GM23338 (cell line): Measurements from ENCODE around the gene SELENOV. TPM values are rescaled to one million over a fixed set of nuclear protein-coding genes. Genes with fewer than 3 reads are reported as not detected.
A peak's percentile ranks its signal among the peaks of the same experiment; 100 is the strongest.

ENCODE experiments used
- ATAC-seq: fragments of 200-7000 bp; cut with Tn5 transposase; 3 replicates; pipeline ENCODE4 v1.9.1; 2020
- DNase-seq: peaks from one replicate; pipeline ENCODE4 v3.0.0-alpha.2; 2015; ENCODE audit warnings: low spot score
- H2AFZ ChIP-seq: fragments of 200-600 bp; sonication (generic); 2 replicates; pipeline ENCODE4 v1.8.0; 2016; ENCODE audit warnings: antibody characterized with exemption, mild to moderate bottlenecking, moderate library complexity
- H3F3A ChIP-seq: fragments of 200-600 bp; sonication (generic); replicated peaks from 2 replicates; pipeline ENCODE4 v1.8.0; 2017; ENCODE audit warnings: antibody characterized with exemption, mixed run types, low read depth
- H3K27ac ChIP-seq: fragments of 200-600 bp; sonication (generic); 2 replicates; pipeline ENCODE4 v1.6.1; 2016; ENCODE audit warnings: low read depth
- H3K27me3 ChIP-seq: fragments of 200-600 bp; sonication (generic); 2 replicates; pipeline ENCODE4 v1.8.0; 2016; ENCODE audit warnings: mild to moderate bottlenecking, mixed run types, moderate library complexity; ENCODE audit not compliant: insufficient read depth
- H3K36me3 ChIP-seq: fragments of 200-600 bp; sonication (generic); 2 replicates; pipeline ENCODE4 v1.8.0; 2016; ENCODE audit warnings: mild to moderate bottlenecking; ENCODE audit not compliant: insufficient read depth
- H3K4me1 ChIP-seq: fragments of 200-600 bp; sonication (generic); 2 replicates; pipeline ENCODE4 v1.8.0; 2016; ENCODE audit warnings: mild to moderate bottlenecking, moderate library complexity; ENCODE audit not compliant: insufficient read depth
- H3K4me2 ChIP-seq: fragments of 200-600 bp; sonication (generic); 2 replicates; pipeline ENCODE4 v1.7.1; 2017; ENCODE audit warnings: mixed run types
- H3K4me3 ChIP-seq: fragments of 200-600 bp; sonication (generic); 2 replicates; pipeline ENCODE4 v1.6.1; 2016; ENCODE audit warnings: mixed run types
- H3K79me2 ChIP-seq: fragments of 200-600 bp; sonication (generic); replicated peaks from 2 replicates; pipeline ENCODE4 v1.8.0; 2017; ENCODE audit warnings: mild to moderate bottlenecking; ENCODE audit not compliant: insufficient read depth
- H3K9me2 ChIP-seq: fragments of 200-600 bp; sonication (generic); 2 replicates; pipeline ENCODE4 v1.8.0; 2017; ENCODE audit not compliant: insufficient read depth
- H4K20me1 ChIP-seq: fragments of 200-600 bp; sonication (generic); replicated peaks from 2 replicates; pipeline ENCODE4 v1.8.0; 2017; ENCODE audit warnings: mild to moderate bottlenecking; ENCODE audit not compliant: insufficient read depth
- H3K27ac Mint-ChIP-seq: 2 replicates; pipeline ENCODE4 v1.8.0; 2020; ENCODE audit warnings: inconsistent platforms, mild to moderate bottlenecking, moderate library complexity, mixed read lengths
- H3K27me3 Mint-ChIP-seq: 3 replicates; pipeline ENCODE4 v1.8.0; 2022; ENCODE audit warnings: low read depth, mild to moderate bottlenecking, moderate library complexity, mixed read lengths, inconsistent platforms; ENCODE audit not compliant: insufficient read depth, poor library complexity
- H3K36me3 Mint-ChIP-seq: 3 replicates; pipeline ENCODE4 v1.8.0; 2021; ENCODE audit warnings: low read depth, mild to moderate bottlenecking, inconsistent platforms, moderate library complexity, mixed read lengths
- H3K4me1 Mint-ChIP-seq: 3 replicates; pipeline ENCODE4 v1.8.0; 2020; ENCODE audit warnings: mild to moderate bottlenecking, inconsistent platforms, mixed read lengths
- H3K4me3 Mint-ChIP-seq: 3 replicates; pipeline ENCODE4 v1.8.0; 2021; ENCODE audit warnings: moderate library complexity, mild to moderate bottlenecking, inconsistent platforms, mixed read lengths
- H3K9me3 Mint-ChIP-seq: 3 replicates; pipeline ENCODE4 v1.8.0; 2020; ENCODE audit warnings: moderate library complexity, mild to moderate bottlenecking, inconsistent platforms, mixed read lengths
- CREB1 ChIP-seq: fragments of 250-450 bp; sonication (Bioruptor Pico); IDR thresholded peaks from 2 replicates; pipeline ENCODE4 v1.5.0; 2020; ENCODE audit warnings: low read depth, mild to moderate bottlenecking, moderate library complexity
- EZH2 ChIP-seq: fragments of 200-600 bp; sonication (generic); IDR thresholded peaks from one replicate; pipeline ENCODE4 v1.8.0; 2017; ENCODE audit warnings: antibody characterized with exemption, mild to moderate bottlenecking, low read depth; ENCODE audit not compliant: unreplicated experiment
- JUNB ChIP-seq: IDR thresholded peaks from one replicate; pipeline ENCODE4 v1.6.1; 2016; ENCODE audit warnings: antibody characterized with exemption; ENCODE audit not compliant: unreplicated experiment
- POLR2AphosphoS5 ChIP-seq: IDR thresholded peaks from 2 replicates; pipeline ENCODE4 v1.6.1; 2016; ENCODE audit warnings: antibody characterized with exemption, low read depth
- ZNF114 ChIP-seq: fragments of 250-450 bp; sonication (Bioruptor Pico); IDR thresholded peaks from 2 replicates; pipeline ENCODE4 v1.5.0; 2020; ENCODE audit warnings: mild to moderate bottlenecking, moderate library complexity
- ZNF462 ChIP-seq: fragments of 250-450 bp; sonication (Bioruptor Pico); IDR thresholded peaks from 2 replicates; pipeline ENCODE4 v1.5.0; 2020; ENCODE audit warnings: mild to moderate bottlenecking, moderate library complexity
- polyA plus RNA-seq: library from polyadenylated mRNA; unstranded; fragments of >200 nt; fragmentation: Nextera tagmentation; extraction: Ambion mirVana; gene quantifications from 2 replicates; pipeline ENCODE4 v1.2.1, GENCODE V29; 2016
- total RNA-seq: library from RNA; depleted of rRNA; stranded (reverse); fragments of >200 nt; shearing (Covaris generic); gene quantifications from 2 replicates; pipeline ENCODE4 v1.2.3, GENCODE V29; 2014
- TF ChIP-seq, protein P1 (sequence below), 2 experiments: fragments of 200-600 bp in 1 of 2; sonication (generic) in 1 of 2; conservative IDR thresholded peaks; 2 replicates each; pipeline versions ENCODE4 v1.5.1 to v1.6.1; 2016 to 2017; ENCODE audit warnings: antibody characterized with exemption in 2 of 2, low read depth in 2 of 2, mild to moderate bottlenecking in 2 of 2, moderate library complexity in 1 of 2
- TF ChIP-seq, protein P2 (sequence below): IDR thresholded peaks from 2 replicates; pipeline ENCODE4 v1.6.1; 2016; ENCODE audit warnings: antibody characterized with exemption

The SELENOV gene
- total and polyA plus RNA-seq, 2 experiments from 2014 or later: 8.0 to 8.7 TPM

- TF ChIP-seq, protein P1, sequence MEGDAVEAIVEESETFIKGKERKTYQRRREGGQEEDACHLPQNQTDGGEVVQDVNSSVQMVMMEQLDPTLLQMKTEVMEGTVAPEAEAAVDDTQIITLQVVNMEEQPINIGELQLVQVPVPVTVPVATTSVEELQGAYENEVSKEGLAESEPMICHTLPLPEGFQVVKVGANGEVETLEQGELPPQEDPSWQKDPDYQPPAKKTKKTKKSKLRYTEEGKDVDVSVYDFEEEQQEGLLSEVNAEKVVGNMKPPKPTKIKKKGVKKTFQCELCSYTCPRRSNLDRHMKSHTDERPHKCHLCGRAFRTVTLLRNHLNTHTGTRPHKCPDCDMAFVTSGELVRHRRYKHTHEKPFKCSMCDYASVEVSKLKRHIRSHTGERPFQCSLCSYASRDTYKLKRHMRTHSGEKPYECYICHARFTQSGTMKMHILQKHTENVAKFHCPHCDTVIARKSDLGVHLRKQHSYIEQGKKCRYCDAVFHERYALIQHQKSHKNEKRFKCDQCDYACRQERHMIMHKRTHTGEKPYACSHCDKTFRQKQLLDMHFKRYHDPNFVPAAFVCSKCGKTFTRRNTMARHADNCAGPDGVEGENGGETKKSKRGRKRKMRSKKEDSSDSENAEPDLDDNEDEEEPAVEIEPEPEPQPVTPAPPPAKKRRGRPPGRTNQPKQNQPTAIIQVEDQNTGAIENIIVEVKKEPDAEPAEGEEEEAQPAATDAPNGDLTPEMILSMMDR (conservative IDR thresholded peaks at IDR 0.05; ENCODE audit: low read depth in 2 of 2): no peak
- TF ChIP-seq EZH2 (no peak), JUNB (no peak)
Observed at GRCh38 chr19:39501340-39501739, 13.6 kb upstream of the SELENOV start (continued).

GRCh38 chr19:39502640-39503417 lies 12.1 kb upstream of the SELENOV start:
- Histone ChIP-seq H3K9me2 (0 out of 2 replicates have a peak, but pooled peaks cover 7% of the 10 kb centered on the region), H3K27me3 (peaks cover 96% of the 10 kb centered on the region), H3K27ac (no peak overlapping the region), H3F3A (peaks cover 18% of the 10 kb centered on the region), H3K79me2 (no peaks in the 10 kb centered on the region), H3K4me3 (0 out of 2 replicates have a peak overlapping the region, but pooled peaks have one; percentile 36), H4K20me1 (no peaks in the 10 kb centered on the region), H3K4me2 (0 out of 2 replicates have a peak overlapping the region, but pooled peaks have one; percentile 38), H3K36me3 (no peaks in the 10 kb centered on the region), H3K4me1 (peaks cover 3% of the 10 kb centered on the region; the same call in 1 of the 2 replicates), H2AFZ (peak overlapping the region; percentile 81; the same call in 1 of the 2 replicates)
- H3K36me3 Mint-ChIP-seq: peaks cover 18% of the 10 kb centered on the region
- H3K4me1 Mint-ChIP-seq: peaks cover 14% of the 10 kb centered on the region
- TF ChIP-seq ZNF114 (CRISPR knock-in tag) (no peak), POLR2AphosphoS5 (no peak), ZNF462 (CRISPR knock-in tag) (no peak), CREB1 (CRISPR knock-in tag) (peak; percentile 56)
- TF ChIP-seq, protein P1 (conservative IDR thresholded peaks at IDR 0.05; ENCODE audit: low read depth in 2 of 2): peak; percentile 53 to 86
- TF ChIP-seq, protein P2, sequence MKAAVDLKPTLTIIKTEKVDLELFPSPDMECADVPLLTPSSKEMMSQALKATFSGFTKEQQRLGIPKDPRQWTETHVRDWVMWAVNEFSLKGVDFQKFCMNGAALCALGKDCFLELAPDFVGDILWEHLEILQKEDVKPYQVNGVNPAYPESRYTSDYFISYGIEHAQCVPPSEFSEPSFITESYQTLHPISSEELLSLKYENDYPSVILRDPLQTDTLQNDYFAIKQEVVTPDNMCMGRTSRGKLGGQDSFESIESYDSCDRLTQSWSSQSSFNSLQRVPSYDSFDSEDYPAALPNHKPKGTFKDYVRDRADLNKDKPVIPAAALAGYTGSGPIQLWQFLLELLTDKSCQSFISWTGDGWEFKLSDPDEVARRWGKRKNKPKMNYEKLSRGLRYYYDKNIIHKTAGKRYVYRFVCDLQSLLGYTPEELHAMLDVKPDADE: no peak
- DNase-seq (peak; percentile 94), ATAC-seq (peak; percentile 14)
- H3K9me3 Mint-ChIP-seq: peaks cover 27% of the 10 kb centered on the region
- H3K27me3 Mint-ChIP-seq: peaks cover 92% of the 10 kb centered on the region
- no peak overlapping the region for H3K4me3 Mint-ChIP-seq
- no peak overlapping the region for H3K27ac Mint-ChIP-seq
